ENCODE data around the gene TAMALIN.

The TAMALIN gene

GRCh38 chr12:52041695-52042123 lies 35.0 kb downstream of the TAMALIN start:
- Histone ChIP-seq H3K4me1 (ENCODE audit: insufficient read depth, low read length, poor library complexity, severe bottlenecking) (peaks cover 23% of the 10 kb centered on the region), H3K4me2 (ENCODE audit: low read depth, low read length, poor library complexity, severe bottlenecking) (peak overlapping the region; percentile 38)
- TF ChIP-seq EZH2phosphoT487 (IDR thresholded peaks at IDR 0.05; ENCODE audit: borderline replicate concordance) (no peak), CTCF (conservative IDR thresholded peaks at IDR 0.05; ENCODE audit: low read length) (peak; percentile 47)

GRCh38 chr12:52042706-52043385 lies 36.1 kb downstream of the TAMALIN start:
- Histone ChIP-seq H3K9ac (ENCODE audit: low read depth, low read length, poor library complexity, severe bottlenecking) (no peak overlapping the region), H3K27me3 (ENCODE audit: insufficient read depth, low read length, poor library complexity, severe bottlenecking) (no peaks in the 10 kb centered on the region), H3K9me2 (replicated peaks; ENCODE audit: low read depth, low read length) (no peaks in the 10 kb centered on the region), H3K9me3 (ENCODE audit: insufficient read depth, low read depth, low read length) (no peaks in the 10 kb centered on the region), H3K79me2 (ENCODE audit: insufficient read depth, low read length) (no peaks in the 10 kb centered on the region), H4K20me1 (ENCODE audit: insufficient read depth, low read length, poor library complexity, severe bottlenecking) (no peaks in the 10 kb centered on the region), H3K4me3 (ENCODE audit: low read length, poor library complexity, severe bottlenecking) (no peak overlapping the region), H2AFZ (ENCODE audit: low read length) (no peak overlapping the region), H3K4me2 (ENCODE audit: low read depth, low read length, poor library complexity, severe bottlenecking) (peak overlapping the region; percentile 38), H3K36me3 (ENCODE audit: insufficient read depth, low read length) (no peaks in the 10 kb centered on the region), H3F3A (ENCODE audit: low read depth) (no peaks in the 10 kb centered on the region), H3K4me1 (ENCODE audit: insufficient read depth, low read length, poor library complexity, severe bottlenecking) (peaks cover 23% of the 10 kb centered on the region)
- no peak for TF ChIP-seq CTCF (conservative IDR thresholded peaks at IDR 0.05; ENCODE audit: low read length)
- TF ChIP-seq EZH2phosphoT487 (IDR thresholded peaks at IDR 0.05; ENCODE audit: borderline replicate concordance), result no peak

More at GRCh38 chr12:52041695-52042123, 35.0 kb downstream of the TAMALIN start:
- Histone ChIP-seq H3K9ac (ENCODE audit: low read depth, low read length, poor library complexity, severe bottlenecking) (no peak overlapping the region), H3K9me2 (replicated peaks; ENCODE audit: low read depth, low read length) (no peaks in the 10 kb centered on the region), H3K27me3 (ENCODE audit: insufficient read depth, low read length, poor library complexity, severe bottlenecking) (no peaks in the 10 kb centered on the region), H3K4me3 (ENCODE audit: low read length, poor library complexity, severe bottlenecking) (peak overlapping the region; percentile 11), H3K79me2 (ENCODE audit: insufficient read depth, low read length) (no peaks in the 10 kb centered on the region), H4K20me1 (ENCODE audit: insufficient read depth, low read length, poor library complexity, severe bottlenecking) (no peaks in the 10 kb centered on the region), H3K9me3 (ENCODE audit: insufficient read depth, low read depth, low read length) (no peaks in the 10 kb centered on the region), H3K36me3 (ENCODE audit: insufficient read depth, low read length) (no peaks in the 10 kb centered on the region), H2AFZ (ENCODE audit: low read length) (no peak overlapping the region), H3F3A (ENCODE audit: low read depth) (no peaks in the 10 kb centered on the region)

DNA sequence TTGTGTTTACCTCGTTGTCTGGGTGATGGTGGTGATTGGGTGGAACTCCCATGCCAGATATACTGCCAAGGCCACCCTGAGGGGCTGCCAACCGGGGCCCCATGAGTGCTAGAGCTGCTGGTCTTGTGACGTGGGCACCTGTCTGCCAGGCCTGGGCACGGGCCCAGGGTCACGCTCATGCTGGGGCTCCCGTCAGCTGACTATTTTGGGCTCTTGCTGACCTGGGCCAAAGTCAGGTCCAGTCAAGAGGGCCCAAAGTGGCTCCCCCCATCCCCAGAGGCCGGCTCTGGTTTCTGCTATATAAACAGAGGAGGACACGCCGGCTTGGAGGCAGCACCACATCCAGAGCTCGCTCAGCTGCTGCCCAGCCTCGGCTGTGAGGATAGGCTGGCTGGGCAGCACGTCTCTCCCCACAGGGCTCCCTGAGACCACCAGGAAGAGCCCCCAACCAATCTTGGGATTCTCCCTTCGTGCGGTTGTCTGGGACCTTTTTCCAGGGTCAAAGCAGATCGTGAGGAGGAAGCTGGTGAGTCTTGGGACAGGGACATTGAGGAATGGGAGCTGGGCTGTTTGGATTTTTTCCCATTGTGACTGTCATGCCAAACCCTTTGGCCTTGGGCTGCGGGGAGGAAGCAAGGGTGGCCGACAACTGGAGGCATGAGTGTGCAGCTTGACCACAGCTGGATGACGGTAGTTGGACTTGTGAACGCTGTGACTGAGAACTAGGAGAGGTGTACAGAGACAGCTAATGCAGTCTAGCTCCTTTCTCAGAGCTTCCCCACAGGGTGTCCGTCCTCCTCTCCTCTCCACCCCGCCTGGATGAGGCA lies 36.9 kb downstream of the TAMALIN start:
- Histone ChIP-seq H3F3A (ENCODE audit: low read depth) (no peaks in the 10 kb centered on the region), H3K9me2 (replicated peaks; ENCODE audit: low read depth, low read length) (no peaks in the 10 kb centered on the region), H3K9ac (ENCODE audit: low read depth, low read length, poor library complexity, severe bottlenecking) (no peak overlapping the region), H4K20me1 (ENCODE audit: insufficient read depth, low read length, poor library complexity, severe bottlenecking) (no peaks in the 10 kb centered on the region), H3K36me3 (ENCODE audit: insufficient read depth, low read length) (no peaks in the 10 kb centered on the region), H2AFZ (ENCODE audit: low read length) (no peak overlapping the region), H3K79me2 (ENCODE audit: insufficient read depth, low read length) (no peaks in the 10 kb centered on the region), H3K4me2 (ENCODE audit: low read depth, low read length, poor library complexity, severe bottlenecking) (no peak overlapping the region), H3K4me1 (ENCODE audit: insufficient read depth, low read length, poor library complexity, severe bottlenecking) (peaks cover 23% of the 10 kb centered on the region), H3K9me3 (ENCODE audit: insufficient read depth, low read depth, low read length) (no peaks in the 10 kb centered on the region), H3K27me3 (ENCODE audit: insufficient read depth, low read length, poor library complexity, severe bottlenecking) (no peaks in the 10 kb centered on the region), H3K4me3 (ENCODE audit: low read length, poor library complexity, severe bottlenecking) (no peak overlapping the region)
- TF ChIP-seq CTCF (conservative IDR thresholded peaks at IDR 0.05; ENCODE audit: low read length) (no peak), EZH2phosphoT487 (IDR thresholded peaks at IDR 0.05; ENCODE audit: borderline replicate concordance) (no peak)
